GM12878 (cell line): ENCODE measurements around the gene MAGEA11. TPM values are rescaled to one million over a fixed set of nuclear protein-coding genes. Genes with fewer than 3 reads are reported as not detected.

Experiments used
- ATAC-seq: fragments of 200-7000 bp; cut with Tn5 transposase; 3 replicates; pipeline ENCODE4 v1.9.1; 2020; ENCODE audit warnings: mild to moderate bottlenecking, moderate library complexity
- BruUV-seq: library from RNA; stranded (reverse); fragments of 400-500 nt; replicated peaks from 2 replicates; lab custom pipeline; 2021; lab: Mats Ljungman, UMichigan
- CTCF ChIA-PET: fragments of 300-600 bp; sonication (Branson Sonifier 250); formaldehyde crosslinking; extraction: SDS; loops from one replicate; lab custom pipeline; 2021; ENCODE audit warnings: inconsistent platforms; lab: Yijun Ruan, JAX
- POLR2A ChIA-PET: fragments of 350-600 bp; formaldehyde crosslinking; extraction: SDS; loops from one replicate; lab custom pipeline; 2021; ENCODE audit warnings: inconsistent platforms; lab: Charles Lee
- RAD21 ChIA-PET: fragments of 300-600 bp; sonication (Branson Sonifier 250); formaldehyde crosslinking; loops from one replicate; lab custom pipeline; 2023; ENCODE audit warnings: antibody characterized with exemption; ENCODE audit not compliant: unreplicated experiment; lab: Charles Lee
- SMC1A ChIA-PET: fragments of 300-600 bp; sonication (Branson Sonifier 250); formaldehyde crosslinking; loops from one replicate; lab custom pipeline; 2023; ENCODE audit not compliant: unreplicated experiment, uncharacterized antibody; lab: Charles Lee
- DNase-seq: peaks from one replicate; pipeline ENCODE4 v3.0.0-alpha.2; 2011; ENCODE audit warnings: low read depth, low spot score
- FAIRE-seq: peaks from 3 replicates; lab custom pipeline; 2011; peaks lifted over from hg19 to GRCh38; lab: Jason Lieb, UNC
- H2AFZ ChIP-seq: 2 replicates; pipeline ENCODE4 v1.6.0; 2011; ENCODE audit warnings: low read depth, low read length, control low read depth; ENCODE audit not compliant: control insufficient read depth
- H3K27ac ChIP-seq: 2 replicates; pipeline ENCODE4 v1.5.1; 2011; ENCODE audit warnings: control low read depth; ENCODE audit not compliant: control insufficient read depth, insufficient read depth
- H3K27me3 ChIP-seq, 2 experiments: replicated peaks in 1 of 2; 2 replicates each; pipeline versions ENCODE4 v1.6.0 to v1.6.1; 2011; ENCODE audit warnings: low read length in 1 of 2; ENCODE audit not compliant: control insufficient read depth in 2 of 2, insufficient read depth in 2 of 2
- H3K36me3 ChIP-seq, 2 experiments: 2 replicates each; pipeline ENCODE4 v1.5.1; 2011; ENCODE audit warnings: low read length in 1 of 2; ENCODE audit not compliant: control insufficient read depth in 2 of 2, insufficient read depth in 2 of 2
- H3K4me1 ChIP-seq: 2 replicates; pipeline ENCODE4 v1.6.1; 2011; ENCODE audit warnings: mild to moderate bottlenecking, low read length, moderate library complexity, mixed read lengths; ENCODE audit not compliant: control insufficient read depth, insufficient read depth
- H3K4me2 ChIP-seq: 2 replicates; pipeline ENCODE4 v1.6.0; 2011; ENCODE audit warnings: control low read depth; ENCODE audit not compliant: control insufficient read depth, insufficient read depth
- H3K4me3 ChIP-seq: fragments of 200-600 bp; sonication (generic); 2 replicates; pipeline ENCODE4 v1.5.1; 2016
- H3K79me2 ChIP-seq: 2 replicates; pipeline ENCODE4 v1.6.0; 2011; ENCODE audit warnings: low read length; ENCODE audit not compliant: control insufficient read depth, insufficient read depth
- H3K9ac ChIP-seq: 2 replicates; pipeline ENCODE4 v1.8.0; 2011; ENCODE audit warnings: low read length, control low read depth, mixed read lengths; ENCODE audit not compliant: control insufficient read depth, insufficient read depth
- H3K9me3 ChIP-seq: replicated peaks from 3 replicates; pipeline ENCODE4 v1.5.1; 2011; ENCODE audit warnings: mild to moderate bottlenecking, low read length; ENCODE audit not compliant: control insufficient read depth, insufficient read depth
- H4K20me1 ChIP-seq: 2 replicates; pipeline ENCODE4 v1.6.0; 2011; ENCODE audit not compliant: control insufficient read depth, insufficient read depth
- HDAC6 ChIP-seq: fragments of 200-600 bp; sonication (generic); IDR thresholded peaks from one replicate; pipeline ENCODE4 v1.8.0; 2017; ENCODE audit warnings: antibody characterized with exemption; ENCODE audit not compliant: unreplicated experiment
- MTA2 ChIP-seq: fragments of 450-650 bp; IDR thresholded peaks from 2 replicates; pipeline ENCODE4 v1.6.1; 2016; ENCODE audit warnings: low read depth, mild to moderate bottlenecking, moderate library complexity
- ZNF24 ChIP-seq: fragments of 450-650 bp; IDR thresholded peaks from 2 replicates; pipeline ENCODE4 v1.6.1; 2017; ENCODE audit warnings: antibody characterized with exemption, mild to moderate bottlenecking
- WGBS: methylation state at CpG from one replicate; pipeline ENCODE4 v1.1.6; 2016; ENCODE audit warnings: low lambda C conversion rate; ENCODE audit not compliant: insufficient replicate concordance, insufficient coverage; ENCODE audit errors: missing lambda C conversion rate; 5-methylcytosine and 5-hydroxymethylcytosine counted together
- in situ Hi-C: fragments of 300-500 bp; cut with MboI; formaldehyde crosslinking; loops from 9 replicates; pipeline ENCODE4 v1.14.3; 2018; ENCODE audit warnings: mixed read lengths
- intact Hi-C: fragments of 100-400 bp; cut with micrococcal nuclease; formaldehyde crosslinking; loops from one replicate; pipeline ENCODE4 v1.14.2; 2022; ENCODE audit not compliant: unreplicated experiment
- polyA plus RNA-seq, 11 experiments: library from polyadenylated mRNA; depleted of rRNA in 4 of 11; unstranded in 6 of 11; stranded (reverse) in 5 of 11; fragments of >200 nt; fragmentation: Nextera tagmentation in 4 of 11; fragmentation: Illumina TruSeq in 1 of 11; extraction: Ambion mirVana in 4 of 11; extraction: Trizol in 1 of 11; gene quantifications; 1 replicate in 1 of 11; 2 replicates in 10 of 11; pipeline versions ENCODE4 v1.2.1 to v1.2.3, GENCODE V29; 2011 to 2016; ENCODE audit warnings: inconsistent platforms in 2 of 11, missing spikeins in 2 of 11, low read depth in 1 of 11
- total RNA-seq, 4 experiments: library from RNA; depleted of rRNA in 3 of 4; stranded (reverse); fragments of >200 nt in 3 of 4; fragmentation: Illumina TruSeq in 1 of 4; extraction: Trizol in 1 of 4; gene quantifications; 2 replicates each; pipeline versions ENCODE4 v1.2.1 to v1.2.3, GENCODE V29; 2013 to 2021
- TF ChIP-seq, protein P1 (sequence below): IDR thresholded peaks from 2 replicates; pipeline ENCODE4 v1.6.1; 2012; ENCODE audit warnings: low read depth, low read length, improper control_type of control experiment
- TF ChIP-seq, protein P2 (sequence below): fragments of 450-650 bp; formaldehyde crosslinking; IDR thresholded peaks from 2 replicates; pipeline ENCODE4 v1.5.0; 2022; ENCODE audit warnings: mild to moderate bottlenecking, missing genetic modification characterization
- TF ChIP-seq, protein P3 (sequence below), 3 experiments: IDR thresholded peaks in 2 of 3; conservative IDR thresholded peaks in 1 of 3; 2 replicates each; pipeline ENCODE4 v1.5.1; 2011; ENCODE audit warnings: low read depth in 3 of 3, low read length in 3 of 3, mild to moderate bottlenecking in 3 of 3, control low read depth in 2 of 3, moderate library complexity in 2 of 3, inconsistent platforms in 1 of 3, mixed read lengths in 1 of 3; ENCODE audit not compliant: control insufficient read depth in 2 of 3, insufficient read depth in 1 of 3; ENCODE audit errors: extremely low read depth in 1 of 3

MAGEA11 gene
- total and polyA plus RNA-seq, 10 of the 15 experiments (the other 5 are each of a cell fraction or from before 2014, with no cell fraction given), result 0.07 TPM; not detected in 9

DNA sequence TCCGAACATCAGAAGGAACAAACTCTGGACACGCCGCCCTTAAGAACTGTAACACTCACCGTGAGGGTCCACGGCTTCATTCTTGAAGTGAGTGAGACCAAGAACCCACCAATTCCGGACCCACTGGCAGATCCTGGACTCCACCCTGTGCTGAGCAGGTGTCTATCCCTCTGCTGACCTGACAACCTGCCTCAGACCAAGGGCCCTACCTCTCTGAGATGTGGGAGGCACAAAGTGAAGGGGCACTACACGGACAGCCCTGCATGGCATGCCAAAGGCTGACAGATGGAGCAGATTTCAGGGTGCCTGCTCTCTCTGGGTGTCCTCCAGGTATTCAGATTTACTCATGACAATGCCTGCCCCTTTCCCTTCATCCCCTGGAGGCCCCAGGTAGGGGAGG lies 48.0 kb downstream of the MAGEA11 start:
- intact Hi-C loops (loop anchor here (10.0 kb wide), 2 partner anchors 55 to 65 kb away; no protein-coding TSS in a partner anchor), in situ Hi-C loops (no loop called here)
- WGBS, result 39% methylated on average over 7 of the region's 7 CpGs
- Histone ChIP-seq H3K4me2 (no peak overlapping the region), H3K27me3 (no peaks in the 10 kb centered on the region), H4K20me1 (no peaks in the 10 kb centered on the region), H3K9ac (no peak overlapping the region), H3K9me3 (no peaks in the 10 kb centered on the region; the same call in 2 of the 3 replicates), H3K79me2 (no peaks in the 10 kb centered on the region), H2AFZ (no peak overlapping the region), H3K4me1 (no peaks in the 10 kb centered on the region), H3K27ac (no peak overlapping the region), H3K36me3 (no peaks in the 10 kb centered on the region), H3K4me3 (no peak overlapping the region)
- RAD21 ChIA-PET, result no interaction called here
- ATAC-seq (no peak), FAIRE-seq (no peak), DNase-seq (no peak)
- POLR2A ChIA-PET, result no interaction called here
- no TSS peak for BruUV-seq
- CTCF ChIA-PET, result no interaction called here
- TF ChIP-seq MTA2 (no peak), HDAC6 (no peak), ZNF24 (no peak)
- TF ChIP-seq, protein P1, sequence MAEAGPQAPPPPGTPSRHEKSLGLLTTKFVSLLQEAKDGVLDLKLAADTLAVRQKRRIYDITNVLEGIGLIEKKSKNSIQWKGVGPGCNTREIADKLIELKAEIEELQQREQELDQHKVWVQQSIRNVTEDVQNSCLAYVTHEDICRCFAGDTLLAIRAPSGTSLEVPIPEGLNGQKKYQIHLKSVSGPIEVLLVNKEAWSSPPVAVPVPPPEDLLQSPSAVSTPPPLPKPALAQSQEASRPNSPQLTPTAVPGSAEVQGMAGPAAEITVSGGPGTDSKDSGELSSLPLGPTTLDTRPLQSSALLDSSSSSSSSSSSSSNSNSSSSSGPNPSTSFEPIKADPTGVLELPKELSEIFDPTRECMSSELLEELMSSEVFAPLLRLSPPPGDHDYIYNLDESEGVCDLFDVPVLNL, result no peak
- TF ChIP-seq, protein P2, sequence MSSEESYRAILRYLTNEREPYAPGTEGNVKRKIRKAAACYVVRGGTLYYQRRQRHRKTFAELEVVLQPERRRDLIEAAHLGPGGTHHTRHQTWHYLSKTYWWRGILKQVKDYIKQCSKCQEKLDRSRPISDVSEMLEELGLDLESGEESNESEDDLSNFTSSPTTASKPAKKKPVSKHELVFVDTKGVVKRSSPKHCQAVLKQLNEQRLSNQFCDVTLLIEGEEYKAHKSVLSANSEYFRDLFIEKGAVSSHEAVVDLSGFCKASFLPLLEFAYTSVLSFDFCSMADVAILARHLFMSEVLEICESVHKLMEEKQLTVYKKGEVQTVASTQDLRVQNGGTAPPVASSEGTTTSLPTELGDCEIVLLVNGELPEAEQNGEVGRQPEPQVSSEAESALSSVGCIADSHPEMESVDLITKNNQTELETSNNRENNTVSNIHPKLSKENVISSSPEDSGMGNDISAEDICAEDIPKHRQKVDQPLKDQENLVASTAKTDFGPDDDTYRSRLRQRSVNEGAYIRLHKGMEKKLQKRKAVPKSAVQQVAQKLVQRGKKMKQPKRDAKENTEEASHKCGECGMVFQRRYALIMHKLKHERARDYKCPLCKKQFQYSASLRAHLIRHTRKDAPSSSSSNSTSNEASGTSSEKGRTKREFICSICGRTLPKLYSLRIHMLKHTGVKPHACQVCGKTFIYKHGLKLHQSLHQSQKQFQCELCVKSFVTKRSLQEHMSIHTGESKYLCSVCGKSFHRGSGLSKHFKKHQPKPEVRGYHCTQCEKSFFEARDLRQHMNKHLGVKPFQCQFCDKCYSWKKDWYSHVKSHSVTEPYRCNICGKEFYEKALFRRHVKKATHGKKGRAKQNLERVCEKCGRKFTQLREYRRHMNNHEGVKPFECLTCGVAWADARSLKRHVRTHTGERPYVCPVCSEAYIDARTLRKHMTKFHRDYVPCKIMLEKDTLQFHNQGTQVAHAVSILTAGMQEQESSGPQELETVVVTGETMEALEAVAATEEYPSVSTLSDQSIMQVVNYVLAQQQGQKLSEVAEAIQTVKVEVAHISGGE (CRISPR knock-in tag), result no peak
- TF ChIP-seq, protein P3, sequence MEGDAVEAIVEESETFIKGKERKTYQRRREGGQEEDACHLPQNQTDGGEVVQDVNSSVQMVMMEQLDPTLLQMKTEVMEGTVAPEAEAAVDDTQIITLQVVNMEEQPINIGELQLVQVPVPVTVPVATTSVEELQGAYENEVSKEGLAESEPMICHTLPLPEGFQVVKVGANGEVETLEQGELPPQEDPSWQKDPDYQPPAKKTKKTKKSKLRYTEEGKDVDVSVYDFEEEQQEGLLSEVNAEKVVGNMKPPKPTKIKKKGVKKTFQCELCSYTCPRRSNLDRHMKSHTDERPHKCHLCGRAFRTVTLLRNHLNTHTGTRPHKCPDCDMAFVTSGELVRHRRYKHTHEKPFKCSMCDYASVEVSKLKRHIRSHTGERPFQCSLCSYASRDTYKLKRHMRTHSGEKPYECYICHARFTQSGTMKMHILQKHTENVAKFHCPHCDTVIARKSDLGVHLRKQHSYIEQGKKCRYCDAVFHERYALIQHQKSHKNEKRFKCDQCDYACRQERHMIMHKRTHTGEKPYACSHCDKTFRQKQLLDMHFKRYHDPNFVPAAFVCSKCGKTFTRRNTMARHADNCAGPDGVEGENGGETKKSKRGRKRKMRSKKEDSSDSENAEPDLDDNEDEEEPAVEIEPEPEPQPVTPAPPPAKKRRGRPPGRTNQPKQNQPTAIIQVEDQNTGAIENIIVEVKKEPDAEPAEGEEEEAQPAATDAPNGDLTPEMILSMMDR (IDR thresholded peaks at IDR 0.05 in 2 of 3, conservative IDR thresholded peaks at IDR 0.05 in 1 of 3; ENCODE audit: control insufficient read depth in 2 of 3, extremely low read depth in 1 of 3, insufficient read depth in 1 of 3, low read depth in 3 of 3, low read length in 3 of 3), result no peak
- SMC1A ChIA-PET, result no interaction called here
